CD14-positive monocyte (primary cell): ENCODE measurements around the gene BCAS4. TPM values are rescaled to one million over a fixed set of nuclear protein-coding genes. Genes with fewer than 3 reads are reported as not detected.
"Not testable (repeated sequence)": the region's sequence is repeated elsewhere in the genome, so short reads cannot be mapped to it uniquely, and the experiment has no call there.

Experiments used
- DNase-seq, 3 donors: peaks; one replicate each; pipeline ENCODE4 v3.0.0-alpha.2; 2011 to 2022
- H2AFZ ChIP-seq: 2 replicates; pipeline ENCODE4 v1.6.0; 2012; ENCODE audit warnings: mild to moderate bottlenecking, low read depth, low read length, inconsistent platforms; ENCODE audit not compliant: insufficient read depth, poor library complexity, severe bottlenecking
- H3K27ac ChIP-seq, 2 donors: 1 replicate in 1 of 2; 2 replicates in 1 of 2; pipeline ENCODE4 v1.5.1; 2012 to 2013; ENCODE audit warnings: low read length in 2 of 2, control low read depth in 1 of 2, inconsistent platforms in 1 of 2, low read depth in 1 of 2, mild to moderate bottlenecking in 1 of 2
- H3K27me3 ChIP-seq, 2 donors: one replicate each; pipeline versions ENCODE4 v1.6.0 to v1.6.1; 2011 to 2013; ENCODE audit warnings: low read length in 2 of 2; ENCODE audit not compliant: control insufficient read depth in 2 of 2, insufficient read depth in 2 of 2
- H3K36me3 ChIP-seq, 2 donors: replicated peaks in 1 of 2; 1 replicate in 1 of 2; 2 replicates in 1 of 2; pipeline versions ENCODE4 v1.5.1 to v1.6.1; 2012 to 2013; ENCODE audit warnings: low read length in 2 of 2, control low read depth in 1 of 2, inconsistent platforms in 1 of 2, mild to moderate bottlenecking in 1 of 2; ENCODE audit not compliant: insufficient read depth in 2 of 2, control insufficient read depth in 1 of 2
- H3K4me1 ChIP-seq, 2 donors: 1 replicate in 1 of 2; 2 replicates in 1 of 2; pipeline versions ENCODE4 v1.5.1 to v1.6.1; 2012 to 2013; ENCODE audit warnings: low read length in 2 of 2, control low read depth in 1 of 2, inconsistent platforms in 1 of 2, mild to moderate bottlenecking in 1 of 2, moderate library complexity in 1 of 2; ENCODE audit not compliant: insufficient read depth in 2 of 2, control insufficient read depth in 1 of 2
- H3K4me2 ChIP-seq: replicated peaks from 2 replicates; pipeline ENCODE3; 2012; ENCODE audit warnings: low read length, moderate library complexity, mild to moderate bottlenecking; ENCODE audit not compliant: poor library complexity, severe bottlenecking; ENCODE audit errors: extremely low read depth
- H3K4me3 ChIP-seq, 3 experiments: fragments of 200-600 bp in 1 of 3; sonication (generic) in 1 of 3; replicated peaks in 1 of 3; 1 replicate in 2 of 3; 2 replicates in 1 of 3; pipeline ENCODE4 v1.5.1; 2011 to 2013; ENCODE audit warnings: low read length in 3 of 3, mild to moderate bottlenecking in 3 of 3, control low read depth in 2 of 3, low read depth in 2 of 3, inconsistent platforms in 1 of 3, moderate library complexity in 1 of 3
- H3K79me2 ChIP-seq: 2 replicates; pipeline ENCODE4 v1.6.0; 2012; ENCODE audit warnings: mild to moderate bottlenecking, control low read depth, inconsistent platforms, low read length, moderate library complexity; ENCODE audit not compliant: insufficient read depth
- H3K9ac ChIP-seq: 2 replicates; pipeline ENCODE4 v1.6.0; 2017; ENCODE audit warnings: low read length, mild to moderate bottlenecking; ENCODE audit not compliant: insufficient read depth, poor library complexity, severe bottlenecking
- H3K9me3 ChIP-seq, 2 donors: replicated peaks in 1 of 2; 1 replicate in 1 of 2; 2 replicates in 1 of 2; pipeline versions ENCODE4 v1.5.1 to v1.6.1; 2012 to 2013; ENCODE audit warnings: low read length in 2 of 2, control low read depth in 1 of 2; ENCODE audit not compliant: control insufficient read depth in 1 of 2, insufficient read depth in 1 of 2
- H4K20me1 ChIP-seq: 2 replicates; pipeline ENCODE4 v1.6.0; 2012; ENCODE audit warnings: mild to moderate bottlenecking, low read length, control low read depth, moderate library complexity; ENCODE audit not compliant: insufficient read depth
- H3K27ac Mint-ChIP-seq, 7 donors: one replicate each; pipeline ENCODE4 v1.8.0; 2020; ENCODE audit warnings: mild to moderate bottlenecking in 7 of 7, mixed read lengths in 7 of 7, moderate library complexity in 6 of 7, inconsistent platforms in 2 of 7
- H3K27me3 Mint-ChIP-seq, 3 donors: one replicate each; pipeline ENCODE4 v1.8.0; 2021 to 2022; ENCODE audit warnings: low read depth in 3 of 3, mild to moderate bottlenecking in 3 of 3, mixed read lengths in 3 of 3, moderate library complexity in 3 of 3, inconsistent platforms in 1 of 3
- H3K36me3 Mint-ChIP-seq, 2 donors: one replicate each; pipeline ENCODE4 v1.8.0; 2020; ENCODE audit warnings: mixed read lengths in 2 of 2, inconsistent platforms in 1 of 2, mild to moderate bottlenecking in 1 of 2
- H3K4me1 Mint-ChIP-seq: one replicate; pipeline ENCODE4 v1.8.0; 2020; ENCODE audit warnings: mild to moderate bottlenecking, mixed read lengths
- H3K4me3 Mint-ChIP-seq, 2 donors: one replicate each; pipeline ENCODE4 v1.8.0; 2020; ENCODE audit warnings: mild to moderate bottlenecking in 2 of 2, mixed read lengths in 2 of 2, moderate library complexity in 1 of 2
- H3K9me3 Mint-ChIP-seq, 7 donors: one replicate each; pipeline ENCODE4 v1.8.0; 2020 to 2022; ENCODE audit warnings: mixed read lengths in 7 of 7, mild to moderate bottlenecking in 6 of 7, moderate library complexity in 6 of 7, inconsistent platforms in 2 of 7
- CTCF ChIP-seq: fragments of 200-600 bp; IDR thresholded peaks from one replicate; pipeline ENCODE4 v1.8.0; 2022; ENCODE audit warnings: antibody characterized with exemption, mild to moderate bottlenecking
- WGBS: methylation state at CpG from one replicate; pipeline ENCODE4 v1.1.5; 2013; ENCODE audit warnings: missing lambda C conversion rate; ENCODE audit not compliant: insufficient coverage; 5-methylcytosine and 5-hydroxymethylcytosine counted together
- intact Hi-C, 2 donors: fragments of 100-400 bp; cut with micrococcal nuclease; formaldehyde crosslinking; loops; one replicate each; pipeline versions ENCODE4 v1.15.0 to v1.15.1; 2023
- polyA plus RNA-seq, 3 donors: library from polyadenylated mRNA; depleted of rRNA in 1 of 3; unstranded in 2 of 3; stranded (reverse) in 1 of 3; fragments of 300-500 nt in 2 of 3; fragments of >200 nt in 1 of 3; fragmentation: Illumina TruSeq in 2 of 3; gene quantifications; 1 replicate in 2 of 3; 2 replicates in 1 of 3; pipeline ENCODE4 v1.2.3, GENCODE V29; 2012 to 2021

The BCAS4 gene
- polyA plus RNA-seq, 3 donors: 0.16 to 1.0 (median 0.69) TPM

GRCh38 chr20:50777373-50777772, 17.5 kb upstream of the BCAS4 start:
- intact Hi-C loops: no loop called here
- Mint-ChIP-seq H3K27ac (no peak overlapping the region), H3K36me3 (no peaks in the 10 kb centered on the region), H3K9me3 (no peaks in the 10 kb centered on the region), H3K4me1 (no peaks in the 10 kb centered on the region), H3K27me3 (peaks cover 5 to 8% (median 6%) of the 10 kb centered on the region in 3 donors), H3K4me3 (no peak overlapping the region)
- Histone ChIP-seq H2AFZ (no peak overlapping the region), H4K20me1 (no peaks in the 10 kb centered on the region), H3K4me3 (no peak overlapping the region), H3K9me3 (no peaks in the 10 kb centered on the region), H3K27me3 (no peaks in the 10 kb centered on the region), H3K27ac (no peak overlapping the region), H3K4me2 (no peak overlapping the region), H3K79me2 (no peaks in the 10 kb centered on the region), H3K36me3 (no peaks in the 10 kb centered on the region), H3K4me1 (no peaks in the 10 kb centered on the region), H3K9ac (no peak overlapping the region)
- DNase-seq: no peak
- WGBS: no CpG with 5 or more reads among the region's 2 CpGs
- TF ChIP-seq CTCF: no peak

DNA sequence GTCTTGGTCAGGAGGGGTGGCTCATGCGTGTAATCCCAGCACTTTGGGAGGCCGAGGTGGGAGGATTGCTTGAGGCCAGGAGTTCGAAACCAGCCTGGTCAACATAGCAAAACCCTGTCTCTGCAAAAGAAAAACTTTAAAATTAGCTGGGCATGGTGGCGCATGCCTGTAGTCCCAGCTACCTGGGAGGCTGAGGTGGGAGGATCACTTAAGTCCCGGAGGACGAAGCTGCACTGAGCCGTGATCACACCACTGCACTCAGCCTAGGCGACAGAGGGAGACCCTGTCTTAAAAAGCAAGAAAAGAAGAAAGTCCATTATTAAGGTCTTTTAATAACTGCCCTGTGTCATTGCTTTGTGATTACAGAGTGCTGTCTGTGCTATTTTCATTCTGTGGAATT, 15.9 kb upstream of the BCAS4 start:
- H3K36me3 Mint-ChIP-seq, H3K9me3 Mint-ChIP-seq, H3K79me2 ChIP-seq, H3K4me3 Mint-ChIP-seq, DNase-seq, H3K4me3 ChIP-seq, H3K36me3 ChIP-seq, H3K4me2 ChIP-seq, H4K20me1 ChIP-seq, H3K4me1 ChIP-seq, H3K4me1 Mint-ChIP-seq, H3K9ac ChIP-seq, H3K9me3 ChIP-seq, H3K27me3 ChIP-seq, intact Hi-C loops, H2AFZ ChIP-seq, H3K27ac ChIP-seq, H3K27me3 Mint-ChIP-seq, H3K27ac Mint-ChIP-seq: not testable (repeated sequence)
- 100% methylated on average over 3 of the region's 8 CpGs for WGBS
